ENCODE measurements around the gene ITGA3. TPM values are rescaled to one million over a fixed set of nuclear protein-coding genes. Genes with fewer than 3 reads are reported as not detected.

Gene ITGA3
- 90.3 and 108 TPM in 2 replicates for total RNA-seq

DNA sequence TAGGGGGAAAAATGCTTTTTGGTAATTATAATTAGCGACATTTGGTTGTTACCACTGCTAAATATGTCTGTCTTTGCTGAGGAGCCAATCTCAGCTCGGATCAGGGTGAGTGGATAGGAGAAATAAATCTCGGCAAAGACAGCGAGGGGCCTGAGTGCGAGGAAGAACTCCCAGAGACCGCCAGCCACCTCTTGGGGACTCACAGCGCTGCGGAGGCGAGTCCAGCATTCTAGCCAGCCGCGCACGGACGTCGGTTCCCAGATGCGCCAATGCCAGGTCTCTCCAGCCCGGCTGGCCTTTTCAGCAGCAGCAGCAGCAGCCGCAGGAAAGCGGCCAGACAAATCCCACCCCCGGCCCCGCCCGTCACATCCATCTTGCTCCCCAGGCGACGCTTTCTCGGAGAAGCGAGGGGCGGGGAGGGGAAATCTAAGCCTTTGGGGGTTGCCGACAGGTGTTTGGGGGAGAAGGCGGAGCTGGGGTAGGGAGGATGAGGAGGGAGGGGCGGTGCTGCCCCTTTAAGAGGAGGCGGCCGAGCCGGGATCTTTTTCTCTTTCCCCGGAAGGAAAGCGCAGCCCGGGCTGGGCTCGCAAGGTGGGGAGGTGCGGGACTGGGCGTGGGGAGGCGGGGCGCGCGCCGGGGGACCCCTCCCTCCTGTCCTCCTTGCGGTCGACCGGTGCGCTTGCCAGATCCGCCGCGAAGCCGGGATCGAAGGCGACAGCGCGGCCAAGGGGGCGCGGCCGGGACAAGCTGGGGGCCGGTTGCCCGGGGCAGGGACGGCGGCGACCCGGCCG lies at the start of gene ITGA3:
Gene ITGA3, plus strand, starts transcription at position 685 of the 791 bp plus-strand sequence. CDS start 330 bp downstream, outside the sequence.

DNA sequence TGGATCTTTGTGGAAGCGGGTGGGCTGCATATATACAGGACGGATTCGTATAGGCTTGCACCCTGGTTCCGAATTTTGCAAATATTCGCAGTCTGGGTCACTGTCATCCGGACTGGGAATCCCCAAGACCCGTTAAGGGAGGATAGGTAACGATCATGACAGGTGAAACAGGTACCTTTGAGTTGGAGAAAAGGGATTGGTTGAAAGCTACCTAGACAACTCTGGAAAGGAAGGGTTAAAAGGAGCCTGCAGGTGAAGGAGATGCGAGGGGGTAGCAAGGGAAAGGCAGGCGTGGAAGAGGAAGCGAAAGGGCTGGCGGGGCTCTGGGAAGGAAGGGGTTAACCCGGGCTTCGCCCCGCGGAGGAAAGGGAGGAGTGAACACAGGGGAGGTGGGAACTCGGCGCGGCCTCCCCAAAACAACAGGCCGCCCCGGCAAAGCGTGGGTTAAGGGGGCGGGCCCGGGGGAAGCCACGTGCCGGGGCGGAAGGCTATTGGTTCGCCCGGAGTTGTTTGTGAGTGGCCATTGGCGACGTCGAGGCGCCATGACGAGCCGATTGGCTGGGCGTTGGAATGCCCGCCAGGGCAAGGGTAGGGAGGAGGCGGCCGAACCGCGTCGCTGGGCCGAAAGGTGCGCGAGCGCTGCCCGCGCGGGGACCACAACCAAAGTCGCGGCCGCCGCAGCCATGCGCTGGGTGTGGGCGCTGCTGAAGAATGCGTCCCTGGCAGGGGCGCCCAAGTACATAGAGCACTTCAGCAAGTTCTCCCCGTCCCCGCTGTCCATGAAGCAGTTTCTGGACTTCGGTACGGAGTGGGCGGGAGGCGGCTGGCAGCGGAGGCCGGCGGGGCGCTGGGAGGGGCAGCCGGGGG lies 39.1 kb downstream of the ITGA3 start, which contains the start of gene PDK2:
Gene PDK2, plus strand, starts transcription at position 599 of the 867 bp plus-strand sequence. Its CDS starts 85 bp downstream, at position 684.

DNA sequence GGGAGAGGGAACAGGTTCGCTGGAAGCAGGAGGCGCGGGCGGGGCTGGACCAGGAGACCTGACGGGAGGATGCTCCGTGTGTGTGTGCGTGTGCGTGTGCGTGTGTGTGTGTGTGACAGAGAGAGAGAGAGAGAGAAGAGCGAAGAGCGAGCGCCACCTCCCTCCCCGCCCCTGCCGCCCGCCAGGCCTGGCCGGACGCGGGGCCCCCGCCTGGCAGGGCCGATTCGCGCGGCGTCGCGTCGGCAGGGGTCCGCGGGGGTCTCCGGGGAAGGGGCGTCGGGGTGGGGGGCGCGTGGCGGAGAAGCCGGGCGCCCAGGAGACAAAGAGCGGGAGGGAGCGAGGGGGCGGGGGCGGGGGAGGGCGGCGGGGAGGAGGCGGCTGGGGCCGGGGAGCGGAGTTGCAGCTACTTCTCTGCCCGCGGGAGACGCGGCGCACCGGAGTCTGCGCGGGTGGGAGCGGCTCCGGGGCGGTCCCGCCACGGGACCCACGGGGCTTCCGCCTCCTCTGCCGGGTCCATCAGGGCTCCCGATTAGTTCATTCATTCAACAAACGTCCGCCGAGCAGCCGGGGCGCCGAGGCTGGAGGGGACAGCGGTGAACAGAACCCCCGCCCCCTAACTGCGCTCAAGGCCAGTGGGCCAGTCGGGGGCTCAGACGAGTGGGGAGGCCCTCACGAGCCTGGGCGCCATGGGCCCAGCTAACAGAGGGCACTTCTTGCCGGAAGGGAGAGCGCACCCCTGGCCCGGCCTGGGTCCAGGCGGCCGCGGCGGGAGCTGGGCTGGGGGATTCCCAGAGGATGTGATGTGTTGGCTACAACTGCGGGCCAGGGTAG lies 74.0 kb downstream of the ITGA3 start, which contains the start of gene SAMD14:
Gene SAMD14, minus strand, starts transcription at position 433 of the 831 bp plus-strand sequence. CDS start 5,201 bp downstream, outside the sequence.

Other genes starting within 250 kb of the ITGA3 start
- gene TAC4, start 208.0 kb upstream of the ITGA3 start, total RNA-seq = not detected in 2 replicates
- not detected in 2 replicates for gene DLX4, start 86.9 kb upstream of the ITGA3 start, total RNA-seq
- gene DLX3, start 60.9 kb upstream of the ITGA3 start, total RNA-seq = not detected in 2 replicates
- gene PDK2, start 39.2 kb downstream of the ITGA3 start, total RNA-seq = 24.6 and 28.0 TPM in 2 replicates
- gene SAMD14, start 74.0 kb downstream of the ITGA3 start, total RNA-seq = 2.3 and 8.9 TPM in 2 replicates
- gene PPP1R9B, start 94.6 kb downstream of the ITGA3 start, total RNA-seq = 33.8 and 39.2 TPM in 2 replicates
- not detected in 2 replicates for gene SGCA, start 109.9 kb downstream of the ITGA3 start, total RNA-seq
- gene COL1A1, start 145.5 kb downstream of the ITGA3 start, total RNA-seq = 3,370 and 3,473 TPM in 2 replicates
- not detected in 2 replicates for gene TMEM92, start 218.4 kb downstream of the ITGA3 start, total RNA-seq